Spleen (tissue), 13 donors: ENCODE results near the gene KCTD20. TPM values are rescaled to one million over a fixed set of nuclear protein-coding genes. Genes with fewer than 3 reads are reported as not detected.
A peak's percentile ranks its signal among the peaks of the same experiment; 100 is the strongest.

Experiments
- DNase-seq: peaks from one replicate; pipeline ENCODE4 v3.0.0-alpha.2; 2020
- H3K27ac ChIP-seq, 8 donors: fragments of 200-600 bp; sonication (generic) in 7 of 8; 1 replicate in 4 of 8; 2 replicates in 4 of 8; pipeline versions ENCODE4 v1.5.0 to v1.8.0; 2016 to 2021; ENCODE audit warnings: inconsistent platforms in 4 of 8, mild to moderate bottlenecking in 4 of 8, moderate library complexity in 1 of 8
- H3K27me3 ChIP-seq, 7 donors: fragments of 200-600 bp; sonication (generic) in 6 of 7; replicated peaks in 1 of 7; 1 replicate in 4 of 7; 2 replicates in 3 of 7; pipeline versions ENCODE4 v1.5.0 to v1.8.0; 2016 to 2021; ENCODE audit warnings: inconsistent platforms in 3 of 7, mild to moderate bottlenecking in 1 of 7
- H3K36me3 ChIP-seq, 6 donors: fragments of 200-600 bp; sonication (generic) in 5 of 6; 1 replicate in 4 of 6; 2 replicates in 2 of 6; pipeline versions ENCODE4 v1.5.0 to v1.8.0; 2016 to 2021; ENCODE audit warnings: inconsistent platforms in 2 of 6
- H3K4me1 ChIP-seq, 6 donors: fragments of 200-600 bp; sonication (generic) in 5 of 6; 1 replicate in 3 of 6; 2 replicates in 3 of 6; pipeline versions ENCODE4 v1.5.0 to v1.8.0; 2016 to 2021; ENCODE audit warnings: inconsistent platforms in 3 of 6
- H3K4me3 ChIP-seq, 8 donors: fragments of 200-600 bp; sonication (generic) in 7 of 8; 1 replicate in 4 of 8; 2 replicates in 4 of 8; pipeline versions ENCODE4 v1.5.0 to v1.8.0; 2016 to 2021; ENCODE audit warnings: inconsistent platforms in 4 of 8, mild to moderate bottlenecking in 4 of 8, moderate library complexity in 2 of 8
- H3K9me3 ChIP-seq, 8 donors: fragments of 200-600 bp; sonication (generic) in 7 of 8; 1 replicate in 4 of 8; 2 replicates in 4 of 8; pipeline versions ENCODE4 v1.5.0 to v1.8.0; 2016 to 2021; ENCODE audit warnings: inconsistent platforms in 4 of 8
- POLR2A ChIP-seq, 3 donors: fragments of 450-650 bp; IDR thresholded peaks; one replicate each; pipeline ENCODE4 v1.5.1; 2017; ENCODE audit warnings: antibody characterized with exemption in 3 of 3, mild to moderate bottlenecking in 1 of 3
- POLR2AphosphoS5 ChIP-seq, 3 donors: sonication (generic); formaldehyde crosslinking; IDR thresholded peaks; one replicate each; pipeline ENCODE4 v1.5.1; 2017; ENCODE audit warnings: antibody characterized with exemption in 3 of 3
- WGBS, 5 donors: extraction: QIAGEN DNeasy Blood & Tissue Kit in 3 of 5; methylation state at CpG; one replicate each; pipeline versions ENCODE4 v1.1.5 to v1.1.7; 2013 to 2018; 5-methylcytosine and 5-hydroxymethylcytosine counted together
- intact Hi-C: fragments of 100-400 bp; cut with DNase I; formaldehyde crosslinking; loops from one replicate; pipeline ENCODE4 v1.15.0; 2023; ENCODE audit warnings: low total_unique reads
- long read RNA-seq, 2 donors: transcript quantifications; one replicate each; lab custom pipeline, GENCODE V29; 2026
- polyA plus RNA-seq, 3 donors: library from polyadenylated mRNA; stranded (reverse); fragments of 200-250 nt; gene quantifications; one replicate each; pipeline ENCODE4 v1.2.1, GENCODE V29; 2013
- total RNA-seq, 7 donors: library from RNA; depleted of rRNA in 3 of 7; stranded (reverse); fragments of >200 nt in 3 of 7; fragmentation: NEBNext Ultra II Directional in 4 of 7; extraction: Animal tissue kit (Norgen Biotek cat#: 25700) in 4 of 7; gene quantifications; one replicate each; pipeline versions ENCODE4 v1.1.0 to v1.2.1, GENCODE V29; 2016 to 2021
- TF ChIP-seq, protein P1 (sequence below), 11 experiments: fragments of 200-600 bp in 7 of 11; fragments of 450-650 bp in 4 of 11; sonication (generic) in 4 of 11; IDR thresholded peaks in 8 of 11; conservative IDR thresholded peaks in 3 of 11; 1 replicate in 7 of 11; 2 replicates in 4 of 11; pipeline versions ENCODE4 v1.4.0 to v1.8.0; 2016 to 2021; ENCODE audit warnings: antibody characterized with exemption in 11 of 11, inconsistent platforms in 4 of 11, mild to moderate bottlenecking in 1 of 11
- donor health status: healthy with polysubstance abuse.
- donor health status: DM: no; HTN: no; CAD: no; lungs with moderate emphysema.
- donor health status: DM: no; HTN: no; CAD: no.
- donor health status: Bipolar disorder and iron deficiency.
- donor health status: healthy.
- donor health status: DM: no; HTN: no; CAD: no.
- donor health status: DM: yes; HTN: yes; CAD: no.

KCTD20 gene
- 10 to 100 TPM; 45.5 to 65.9 (median 61.9) TPM for total RNA-seq
- polyA plus RNA-seq, result 10 to 100 TPM; 12.8 to 26.6 (median 14.5) TPM
- long read RNA-seq, donor 1, full-length matches to known transcripts, result 8 of 13 reads
- long read RNA-seq, donor 1, partial matches to known transcripts, result 5 of 13 reads
- long read RNA-seq, donor 1, other reads (novel, unspliced or antisense), result 0 of 13 reads
- long read RNA-seq, donor 2, full-length matches to known transcripts, result 8 of 8 reads
- long read RNA-seq, donor 2, partial matches to known transcripts, result 0 of 8 reads
- long read RNA-seq, donor 2, other reads (novel, unspliced or antisense), result 0 of 8 reads

DNA sequence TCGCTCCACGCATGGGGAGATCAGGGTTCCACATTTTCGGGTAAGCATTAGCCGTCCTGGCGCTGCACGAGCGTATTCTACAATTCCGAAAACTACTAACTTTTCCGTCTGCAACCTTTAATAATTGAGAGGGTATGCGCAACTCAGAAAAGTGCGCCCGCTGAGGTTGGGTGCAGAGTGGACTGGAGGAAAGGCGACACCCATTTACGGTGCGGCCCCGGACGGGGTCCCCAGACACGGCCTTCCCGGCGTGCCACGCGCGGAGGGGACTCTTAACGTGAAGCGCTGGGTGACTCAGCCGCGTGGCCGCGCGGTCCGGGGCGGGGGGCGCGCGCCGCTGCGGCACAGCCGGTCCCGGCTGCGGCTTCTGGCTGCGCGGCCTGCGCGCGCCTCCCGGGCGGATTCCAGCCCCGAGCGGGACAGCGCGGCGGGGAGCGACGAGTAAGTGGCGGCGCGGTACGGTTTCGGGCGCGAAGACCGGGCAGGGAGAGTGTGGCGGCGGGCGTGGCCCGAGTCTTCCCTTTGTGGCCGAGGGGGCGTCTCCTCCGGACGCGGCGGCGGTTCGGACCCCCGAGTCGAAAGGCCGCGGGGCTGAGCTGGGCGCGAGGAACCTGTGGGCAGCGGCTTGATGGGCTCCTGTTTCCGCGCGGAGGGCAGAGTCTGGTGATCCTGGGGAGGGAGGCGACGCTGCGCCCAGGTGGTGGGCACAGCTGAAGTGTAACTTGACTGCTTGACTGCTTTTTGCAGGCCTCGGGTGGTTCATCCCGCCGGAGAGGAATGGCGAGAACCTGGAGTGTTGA lies at the start of gene KCTD20, which contains the start of gene PXT1:
TSS of gene KCTD20 (plus strand) at position 330 of the 800 bp plus-strand sequence. CDS start 27,098 bp downstream, outside the sequence.
TSS of gene PXT1 (minus strand) at position 184 of the 800 bp plus-strand sequence. CDS start 16,772 bp downstream, outside the sequence.
- Histone ChIP-seq H3K4me1 (peaks cover 35 to 71% (median 48%) of the 10 kb centered on the region in 6 donors), H3K27me3 (no peaks in the 10 kb centered on the region), H3K9me3 (no peaks in the 10 kb centered on the region), H3K27ac (peak within 1 kb of the TSS; percentile 88 to 98 (median 98)), H3K36me3 (no peaks in the 10 kb centered on the region), H3K4me3 (peak within 1 kb of the TSS; percentile 70 to 96 (median 86))
- intact Hi-C loops, result no loop called here
- 0 to 1% (median 0%) methylated on average over 40 to 91 of the region's 91 CpGs for WGBS, 5 donors
- DNase-seq, result peak; percentile 98
- TF ChIP-seq POLR2A (IDR thresholded peaks at IDR 0.05) (peak in 2 of 3 donors; percentile 63 to 83), POLR2AphosphoS5 (IDR thresholded peaks at IDR 0.05) (peak; percentile 88 to 91 (median 91))
- TF ChIP-seq, protein P1, sequence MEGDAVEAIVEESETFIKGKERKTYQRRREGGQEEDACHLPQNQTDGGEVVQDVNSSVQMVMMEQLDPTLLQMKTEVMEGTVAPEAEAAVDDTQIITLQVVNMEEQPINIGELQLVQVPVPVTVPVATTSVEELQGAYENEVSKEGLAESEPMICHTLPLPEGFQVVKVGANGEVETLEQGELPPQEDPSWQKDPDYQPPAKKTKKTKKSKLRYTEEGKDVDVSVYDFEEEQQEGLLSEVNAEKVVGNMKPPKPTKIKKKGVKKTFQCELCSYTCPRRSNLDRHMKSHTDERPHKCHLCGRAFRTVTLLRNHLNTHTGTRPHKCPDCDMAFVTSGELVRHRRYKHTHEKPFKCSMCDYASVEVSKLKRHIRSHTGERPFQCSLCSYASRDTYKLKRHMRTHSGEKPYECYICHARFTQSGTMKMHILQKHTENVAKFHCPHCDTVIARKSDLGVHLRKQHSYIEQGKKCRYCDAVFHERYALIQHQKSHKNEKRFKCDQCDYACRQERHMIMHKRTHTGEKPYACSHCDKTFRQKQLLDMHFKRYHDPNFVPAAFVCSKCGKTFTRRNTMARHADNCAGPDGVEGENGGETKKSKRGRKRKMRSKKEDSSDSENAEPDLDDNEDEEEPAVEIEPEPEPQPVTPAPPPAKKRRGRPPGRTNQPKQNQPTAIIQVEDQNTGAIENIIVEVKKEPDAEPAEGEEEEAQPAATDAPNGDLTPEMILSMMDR (IDR thresholded peaks at IDR 0.05 in 8 of 11, conservative IDR thresholded peaks at IDR 0.05 in 3 of 11), result no peak

DNA sequence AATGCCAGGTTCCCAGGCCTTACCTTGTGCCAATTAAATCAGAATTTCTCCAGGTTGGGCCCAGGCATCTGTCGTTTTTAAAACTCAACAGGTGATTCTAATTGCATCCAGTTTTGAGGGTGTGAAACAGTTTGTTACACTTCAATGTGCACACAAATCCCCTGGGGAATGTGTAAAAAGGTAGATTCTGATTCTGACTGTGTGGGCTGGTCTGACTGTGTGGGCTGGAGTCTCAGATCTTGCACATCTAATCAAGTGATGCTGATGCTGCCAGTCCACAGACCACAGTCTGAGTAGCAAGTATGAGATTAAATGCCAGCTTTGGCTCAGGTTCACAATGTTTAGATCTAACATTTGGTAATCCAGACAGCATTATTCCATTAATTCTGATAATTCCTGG lies 42.8 kb upstream of the KCTD20 start:
- no peak for DNase-seq
- TF ChIP-seq POLR2AphosphoS5 (IDR thresholded peaks at IDR 0.05), result no peak
- TF ChIP-seq, protein P1 (IDR thresholded peaks at IDR 0.05 in 8 of 11, conservative IDR thresholded peaks at IDR 0.05 in 3 of 11), result no peak
- no peak for TF ChIP-seq POLR2A (IDR thresholded peaks at IDR 0.05)
- Histone ChIP-seq H3K27ac (no peak overlapping the region), H3K27me3 (no peaks in the 10 kb centered on the region), H3K4me1 (no peaks in the 10 kb centered on the region), H3K9me3 (no peaks in the 10 kb centered on the region), H3K4me3 (no peak overlapping the region), H3K36me3 (no peaks in the 10 kb centered on the region)
- intact Hi-C loops, result no loop called here
- WGBS, 5 donors, result 55 to 79% (median 70%) methylated on average over 1 of the region's 1 CpG

DNA sequence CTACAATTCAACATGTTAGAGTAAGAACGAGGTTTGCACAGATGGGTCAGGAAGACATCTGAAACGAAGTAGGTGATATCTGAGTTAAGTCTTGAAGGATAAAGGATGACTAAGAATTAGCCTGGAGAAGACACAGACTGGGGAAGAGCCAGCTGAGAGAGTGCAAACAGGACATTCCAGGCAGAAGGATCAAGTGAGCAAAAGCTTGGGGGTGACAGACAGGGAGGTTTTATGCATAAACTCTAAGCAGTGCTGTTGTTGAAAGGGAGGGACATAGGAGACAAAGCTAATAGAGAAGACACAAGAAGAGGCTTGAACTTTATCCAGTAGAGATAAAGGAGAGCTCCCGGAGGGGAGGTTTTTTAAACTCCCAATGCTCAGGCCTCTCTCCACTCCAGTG lies 40.3 kb upstream of the KCTD20 start:
- 75 to 94% (median 87%) methylated on average over 3 of the region's 3 CpGs for WGBS, 5 donors

More for the DNA sequence above, 40.3 kb upstream of the KCTD20 start:
- no peaks in the 10 kb centered on the region for H3K36me3 ChIP-seq
- H3K9me3 ChIP-seq, result no peaks in the 10 kb centered on the region
- intact Hi-C loops, result no loop called here
- TF ChIP-seq, protein P1 (IDR thresholded peaks at IDR 0.05 in 8 of 11, conservative IDR thresholded peaks at IDR 0.05 in 3 of 11), result no peak
- no peaks in the 10 kb centered on the region for H3K4me1 ChIP-seq
- H3K4me3 ChIP-seq, result no peak overlapping the region
- no peak overlapping the region for H3K27ac ChIP-seq
- DNase-seq, result no peak
- no peaks in the 10 kb centered on the region for H3K27me3 ChIP-seq
